Limb (tissue), 2 donors: Measurements from ENCODE around the gene GPC6.

Experiments
- DNase-seq, 2 donors: peaks; one replicate each; pipeline ENCODE4 v3.0.0-alpha.2; 2016; ENCODE audit errors: extremely low spot score in 2 of 2

The GPC6 gene

DNA sequence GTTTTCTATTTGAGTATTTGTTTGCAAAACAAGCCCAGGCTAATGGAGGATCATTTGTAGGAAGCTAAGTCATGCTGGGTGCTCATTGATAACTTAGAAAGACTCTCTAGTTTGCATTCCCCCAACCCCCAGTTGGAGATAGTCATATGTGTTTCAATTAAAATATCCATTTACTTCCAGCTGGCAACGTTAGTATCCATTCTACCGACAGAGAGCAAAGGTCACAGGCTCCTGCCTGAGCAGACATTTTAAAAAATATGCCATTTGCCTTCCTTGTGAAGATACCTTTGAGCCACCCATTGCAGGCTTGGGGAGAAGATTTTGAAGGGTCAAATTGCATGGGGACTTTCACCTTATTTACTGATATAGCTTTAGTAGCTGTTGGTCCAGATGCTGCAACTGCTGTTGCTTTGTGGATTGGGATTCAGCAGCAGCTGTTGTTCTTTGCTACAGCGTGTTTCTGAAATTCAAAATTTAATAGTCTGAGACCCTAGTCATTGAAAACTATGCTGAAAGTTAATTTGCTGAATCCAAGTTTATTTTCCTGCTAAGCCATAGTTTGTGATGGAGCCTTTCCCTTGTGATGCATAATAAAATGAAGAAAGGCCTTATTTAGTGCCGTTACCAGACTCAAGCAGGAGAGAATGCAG, 335.1 kb downstream of the GPC6 start:
- DNase-seq: peak; percentile 35 to 65

DNA sequence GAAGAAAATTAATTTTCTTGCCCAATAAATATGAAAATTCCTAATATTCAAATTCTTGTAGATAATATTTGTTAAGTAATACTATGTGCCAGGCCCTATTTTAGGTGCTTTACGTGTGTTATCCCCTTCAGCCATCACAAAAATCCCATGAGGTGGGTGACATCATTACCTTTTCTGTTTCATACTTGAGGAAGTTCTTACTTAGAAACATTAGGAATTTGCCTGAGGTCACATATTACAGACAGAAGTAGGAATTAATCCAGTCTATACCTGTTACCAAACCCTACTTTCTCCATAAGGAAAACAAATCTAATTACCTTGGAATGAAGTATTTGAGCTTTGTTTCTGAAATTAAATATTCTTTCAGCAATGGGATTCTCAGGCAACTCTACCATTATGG, 336.1 kb downstream of the GPC6 start:
- no peak for DNase-seq

GRCh38 chr13:93577105-93577504, 350.5 kb downstream of the GPC6 start:
- no peak for DNase-seq

- DNase-seq: no peak
Measured at GRCh38 chr13:93589788-93590187, 363.2 kb downstream of the GPC6 start.

DNA sequence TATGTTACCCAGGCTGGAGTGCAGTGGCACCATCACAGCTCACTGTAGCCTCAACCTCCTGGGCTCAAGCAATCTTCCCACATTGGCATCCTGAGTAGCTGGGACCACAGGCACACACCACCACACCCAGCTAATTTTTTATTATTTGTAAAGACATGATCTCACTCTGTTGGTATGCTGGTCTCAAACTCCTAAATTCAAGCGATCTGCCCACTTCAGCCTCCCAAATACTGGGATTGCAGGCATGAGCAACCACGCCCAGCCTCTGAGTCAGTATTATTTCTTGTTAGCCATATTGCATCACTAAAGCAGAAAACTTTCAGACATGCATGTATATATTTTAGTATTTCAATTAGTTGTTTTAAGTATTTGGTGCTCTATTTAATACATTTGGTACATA, 376.4 kb downstream of the GPC6 start:
- DNase-seq: no peak

DNA sequence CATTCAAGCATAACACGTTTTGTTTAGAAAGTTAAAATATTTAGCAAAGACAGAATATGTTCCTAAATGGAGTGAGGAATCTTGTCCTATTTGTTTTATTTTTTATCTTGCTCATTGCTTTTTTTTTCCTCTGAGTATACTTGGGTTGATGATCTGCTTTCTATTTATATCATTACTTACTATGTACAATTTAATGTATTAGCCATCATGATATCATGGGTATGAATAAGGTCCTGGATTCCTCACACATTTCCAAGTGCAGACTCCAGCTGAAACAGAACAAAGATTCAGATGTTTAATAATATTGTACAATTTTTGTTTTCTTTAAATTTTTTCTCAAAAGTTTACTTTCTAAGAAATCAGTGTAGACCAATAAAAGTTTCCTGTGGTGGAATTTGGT, 388.2 kb downstream of the GPC6 start:
- DNase-seq: no peak

GRCh38 chr13:93620181-93620765, 393.7 kb downstream of the GPC6 start:
- DNase-seq: peak in 1 of 2 donors; percentile 45

- DNase-seq: no peak
Measured at GRCh38 chr13:93621051-93621450, 394.4 kb downstream of the GPC6 start.

DNA sequence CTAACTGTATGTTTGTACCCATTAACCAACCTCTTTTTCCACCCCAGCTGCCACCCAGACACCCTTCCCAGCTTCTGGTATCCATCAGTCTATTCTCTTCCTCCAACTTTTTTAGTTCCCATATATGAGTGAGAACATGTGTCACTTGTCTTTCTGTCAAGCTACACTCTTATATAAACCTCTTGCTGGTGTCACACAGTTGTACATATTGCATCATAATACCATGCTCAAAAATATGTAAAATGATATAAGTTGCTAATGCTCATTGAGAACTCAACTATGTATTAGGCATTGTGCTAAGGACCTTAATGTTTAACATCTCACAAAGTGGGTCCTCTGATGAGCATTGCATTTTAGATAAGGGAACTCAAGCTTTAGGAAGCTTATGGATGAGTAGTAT, 395.4 kb downstream of the GPC6 start:
- no peak for DNase-seq

GRCh38 chr13:93624311-93624777, 397.7 kb downstream of the GPC6 start:
- no peak for DNase-seq

DNA sequence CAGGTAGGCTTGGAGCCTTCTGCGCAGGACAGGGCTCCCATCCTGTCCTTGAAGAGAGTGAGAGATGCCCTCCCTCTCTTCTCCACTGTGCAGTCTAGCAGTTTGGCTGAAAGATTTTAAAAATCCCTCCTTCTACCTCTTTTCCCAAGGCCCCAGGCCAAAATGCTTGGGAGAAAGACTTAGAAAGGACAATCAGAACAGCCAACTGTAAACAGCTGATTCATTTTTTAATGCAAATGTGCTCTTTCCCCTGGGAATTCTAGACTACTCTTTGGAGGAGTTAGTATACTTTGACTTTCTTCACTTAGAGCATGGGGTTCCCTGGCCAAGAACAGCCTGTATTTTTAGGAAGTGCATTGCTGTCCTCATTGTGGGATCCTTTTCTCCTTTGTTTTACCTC, 398.9 kb downstream of the GPC6 start:
- DNase-seq: no peak

DNA sequence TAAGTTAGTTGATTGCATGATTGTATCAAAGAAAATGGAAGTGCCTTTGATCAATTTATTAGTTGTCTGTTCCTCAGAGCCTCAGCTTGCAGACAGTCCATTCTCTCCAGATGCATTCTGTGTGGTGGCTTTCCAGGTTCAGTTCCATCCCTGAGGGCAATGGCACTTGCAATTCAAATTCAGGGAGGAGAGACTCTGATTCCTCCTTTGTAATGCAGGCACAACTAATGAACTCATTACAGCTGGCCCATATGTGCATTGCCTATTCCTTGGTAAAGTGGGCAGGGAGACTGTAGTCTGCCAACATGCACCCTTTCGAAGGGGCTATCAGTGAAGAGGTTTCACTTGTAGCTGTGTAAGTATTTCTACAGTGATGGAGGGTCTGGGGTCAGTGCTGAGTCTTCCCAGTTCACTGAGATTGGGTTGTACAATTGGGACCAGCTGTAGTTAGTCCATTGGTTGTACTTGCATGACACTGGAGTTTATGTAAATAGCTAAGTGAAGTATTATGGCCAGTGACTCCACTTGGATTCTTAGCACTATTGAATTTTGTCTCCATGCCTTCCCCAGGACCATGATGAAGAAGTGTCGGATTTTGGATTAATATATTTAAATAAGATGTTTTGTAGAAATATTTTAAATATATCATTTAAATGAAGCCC, 401.7 kb downstream of the GPC6 start:
- DNase-seq: no peak

GRCh38 chr13:93635616-93636032, 409.0 kb downstream of the GPC6 start:
- DNase-seq: peak in 1 of 2 donors; percentile 25

DNA sequence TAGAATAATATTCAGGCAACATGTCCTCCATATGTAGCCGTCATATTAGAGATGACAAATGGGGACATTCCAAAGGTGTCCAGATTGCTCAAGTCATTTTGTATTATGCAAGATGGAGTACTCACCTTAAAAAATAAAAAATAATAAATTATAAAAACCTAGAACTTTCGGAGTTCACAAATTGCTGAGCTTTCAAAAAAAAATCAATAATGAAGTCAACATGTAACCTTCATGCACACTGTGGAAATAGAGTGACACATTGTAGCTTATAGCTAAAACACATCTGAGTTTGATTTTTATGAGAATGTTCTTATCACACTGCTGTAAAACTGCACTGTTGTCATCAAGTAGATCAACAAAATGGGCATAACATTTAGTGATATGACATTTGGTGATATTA, 411.2 kb downstream of the GPC6 start:
- no peak for DNase-seq

DNA sequence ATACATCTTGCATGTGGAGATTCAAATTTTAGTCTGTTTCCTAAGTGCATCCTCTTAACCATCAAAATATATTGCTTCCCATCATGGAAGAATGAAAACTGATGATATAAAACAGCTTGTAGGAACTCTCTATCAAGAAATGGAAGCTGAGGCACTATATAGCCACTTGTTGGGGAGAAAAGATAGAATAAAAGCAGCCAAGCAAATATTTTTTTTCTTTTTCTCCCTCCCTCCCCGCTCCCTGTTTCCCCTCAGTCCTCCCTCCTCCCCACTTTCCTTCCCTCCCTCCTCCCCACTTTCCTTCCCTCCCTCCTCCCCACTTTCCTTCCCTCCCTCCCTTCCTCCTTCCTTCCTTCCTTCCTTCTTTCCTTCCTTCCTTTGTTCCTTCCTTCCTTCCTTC, 413.8 kb downstream of the GPC6 start:
- DNase-seq: no peak

DNA sequence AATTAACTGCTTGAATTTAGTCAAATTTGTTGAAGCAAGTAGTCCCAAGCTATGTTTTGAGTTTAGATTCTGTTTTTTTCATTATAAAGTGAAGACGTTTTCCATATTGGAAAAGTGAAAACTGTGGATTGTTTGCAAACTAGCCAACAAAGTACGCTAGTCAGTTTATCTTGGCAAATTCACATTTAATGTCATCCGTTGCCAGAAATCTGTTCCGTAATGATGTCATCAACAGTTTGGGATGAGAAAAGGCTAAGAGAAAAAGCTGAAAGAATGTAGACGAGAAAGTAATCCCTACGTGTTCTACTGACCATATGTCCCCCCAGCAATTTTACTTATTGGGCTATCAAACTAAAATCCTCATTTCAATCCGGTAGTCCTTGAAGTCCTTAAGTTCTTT, 419.6 kb downstream of the GPC6 start:
- DNase-seq: no peak

- no peak for DNase-seq
Measured at GRCh38 chr13:93649496-93649895, 422.9 kb downstream of the GPC6 start.

DNA sequence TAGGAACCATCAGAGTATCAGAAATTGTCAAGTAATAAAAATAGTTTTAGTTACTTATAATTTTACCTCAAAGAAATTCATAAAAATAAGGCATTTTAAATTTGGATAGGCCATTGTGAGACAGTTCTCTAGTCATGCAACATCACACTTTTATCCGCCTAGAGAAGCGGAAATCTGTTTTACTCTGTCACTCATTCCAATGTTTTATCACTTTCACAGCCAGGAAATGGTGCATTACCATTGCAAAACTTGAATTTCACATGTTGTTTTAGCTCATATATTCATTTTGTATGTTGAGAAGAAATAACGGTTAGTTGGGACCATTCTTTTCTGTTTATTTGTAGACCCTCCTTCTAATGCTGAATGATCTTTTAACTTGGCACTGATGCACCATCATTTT, 427.2 kb downstream of the GPC6 start:
- DNase-seq: no peak

- DNase-seq: no peak
Measured at GRCh38 chr13:93655154-93655553, 428.5 kb downstream of the GPC6 start.

DNA sequence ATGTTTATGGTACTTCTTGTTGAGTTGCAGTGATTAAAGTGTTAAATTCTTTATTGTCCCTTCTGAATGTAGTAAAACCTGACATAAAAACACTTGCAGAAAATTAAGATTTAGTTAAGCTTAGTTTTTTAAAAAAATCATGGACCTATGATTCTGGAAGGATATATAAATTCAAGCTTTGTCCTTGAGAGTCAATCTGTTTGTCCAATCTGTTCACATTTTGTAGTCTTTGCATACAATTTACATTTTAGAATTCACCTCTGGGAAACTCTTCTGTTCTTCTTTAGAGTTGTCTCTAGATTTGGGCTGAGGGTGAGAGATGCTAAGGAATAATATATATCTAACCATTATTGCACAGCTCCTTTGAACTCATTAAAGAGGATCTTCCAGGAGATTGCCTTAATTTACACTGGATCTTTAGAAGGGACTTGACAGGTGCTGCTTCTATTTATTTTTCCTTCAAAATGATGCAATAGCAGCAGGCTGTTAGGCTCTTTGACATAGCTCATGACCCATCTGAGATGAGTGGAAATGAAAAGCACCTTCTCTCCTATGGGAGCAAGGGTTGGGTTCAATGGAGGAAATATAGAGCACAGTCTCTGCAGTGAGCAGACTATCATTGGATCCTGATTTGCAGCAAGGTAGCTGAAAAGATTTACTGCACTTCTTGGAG, 433.9 kb downstream of the GPC6 start:
- DNase-seq: no peak

DNA sequence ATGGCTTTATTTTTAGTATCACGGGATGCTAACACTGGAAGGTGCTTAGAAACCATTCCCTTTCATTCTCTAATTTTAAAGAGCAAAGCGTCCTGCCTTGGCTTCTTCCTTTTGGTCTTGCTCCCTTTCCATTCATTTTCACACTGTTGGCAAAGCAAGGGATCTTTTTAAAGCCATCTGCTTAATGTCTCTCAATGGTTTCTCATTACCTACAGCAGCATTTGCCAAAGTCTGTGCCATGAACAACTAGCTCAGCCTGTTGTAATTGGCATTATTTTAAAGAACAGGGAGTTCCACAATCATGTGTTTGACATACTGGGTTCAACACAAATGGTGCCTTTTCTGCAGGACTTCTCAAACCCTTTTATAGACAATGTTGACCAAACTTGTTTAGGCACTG, 444.3 kb downstream of the GPC6 start:
- no peak for DNase-seq

DNA sequence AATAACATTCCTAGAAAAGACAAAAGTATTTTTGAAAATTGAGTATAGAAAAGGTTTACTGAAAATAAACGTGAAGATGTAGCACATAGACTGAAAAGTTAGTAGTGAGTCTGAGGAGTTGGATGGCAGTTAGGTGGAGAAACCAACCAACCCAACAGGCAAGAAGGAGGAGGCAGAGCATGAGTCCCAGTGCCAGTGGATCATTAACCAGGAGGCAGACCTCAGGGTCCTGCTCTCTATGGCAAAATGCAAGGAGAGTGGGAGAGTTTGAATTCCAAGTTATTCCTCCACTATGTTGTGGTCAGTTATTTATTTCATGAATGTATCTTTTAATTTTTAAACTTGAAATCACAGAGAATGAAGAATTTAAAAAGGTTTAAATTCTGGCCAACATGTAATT, 446.4 kb downstream of the GPC6 start:
- no peak for DNase-seq
